LNCaP clone FGC (cell line): ENCODE data around the gene ETV3L.
"Not testable (repeated sequence)": the region's sequence is repeated elsewhere in the genome, so short reads cannot be mapped to it uniquely, and the experiment has no call there.

Experiments
- DNase-seq: peaks from one replicate; pipeline ENCODE4 v3.0.0-alpha.2; 2011; ENCODE audit warnings: low read depth
- H3K4me3 ChIP-seq: 2 replicates; pipeline ENCODE4 v1.5.1; 2011; ENCODE audit warnings: mild to moderate bottlenecking, low read depth, low read length, control low read depth
- CTCF ChIP-seq: IDR thresholded peaks from 2 replicates; pipeline ENCODE4 v1.5.1; 2012; ENCODE audit warnings: mild to moderate bottlenecking; ENCODE audit not compliant: control insufficient read depth, insufficient read depth; ENCODE audit errors: extremely low read depth

Gene ETV3L

GRCh38 chr1:157056269-157056668 lies 43.3 kb downstream of the ETV3L start:
- TF ChIP-seq CTCF, result no peak
- no peak for DNase-seq
- no peak overlapping the region for H3K4me3 ChIP-seq

- H3K4me3 ChIP-seq, DNase-seq: not testable (repeated sequence)
These were observed 43.9 kb downstream of the ETV3L start for GRCh38 chr1:157055729-157056128.

- TF ChIP-seq CTCF, result no peak
- no peak for DNase-seq
- no peak overlapping the region for H3K4me3 ChIP-seq
These were observed 48.8 kb downstream of the ETV3L start for GRCh38 chr1:157050836-157051235.

- TF ChIP-seq CTCF, result no peak
These were observed 52.6 kb downstream of the ETV3L start for GRCh38 chr1:157047062-157047410.

GRCh38 chr1:157045250-157046218 lies 54.1 kb downstream of the ETV3L start, which contains the start of gene ARHGEF11:
TSS of gene ARHGEF11 (minus strand) at chr1:157045742. CDS start at chr1:157044330, 1,412 bp downstream.
- no peak for TF ChIP-seq CTCF
- DNase-seq, result peak; percentile 39
- peak within 1 kb of the TSS; percentile 79 for H3K4me3 ChIP-seq

More at GRCh38 chr1:157047062-157047410, 52.6 kb downstream of the ETV3L start:
- no peak for DNase-seq
- no peak overlapping the region for H3K4me3 ChIP-seq

GRCh38 chr1:157044326-157044725 lies 55.3 kb downstream of the ETV3L start:
- peak overlapping the region; percentile 79 for H3K4me3 ChIP-seq
- TF ChIP-seq CTCF, result no peak
- DNase-seq, result no peak

DNA sequence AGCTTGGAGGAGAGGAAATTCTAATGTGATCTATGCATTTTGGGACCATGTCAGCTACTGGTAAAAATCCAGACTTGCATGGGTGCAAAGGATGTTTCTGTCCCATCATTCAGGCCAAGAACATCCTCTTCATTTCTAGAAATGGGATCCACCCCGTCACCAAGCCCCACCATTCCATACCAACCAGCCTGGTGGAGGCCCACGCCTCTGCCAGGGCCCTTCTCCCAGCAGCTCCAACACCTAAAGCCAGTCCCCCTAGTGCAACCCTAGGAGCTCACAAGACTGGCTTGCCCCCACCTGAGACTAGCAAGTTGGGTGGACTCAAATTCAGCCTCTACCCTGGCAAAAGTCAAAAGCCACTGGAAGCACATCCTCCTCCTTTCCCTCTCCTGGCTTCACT lies 55.9 kb downstream of the ETV3L start:
- DNase-seq, result no peak
- no peak for TF ChIP-seq CTCF
- H3K4me3 ChIP-seq, result peak overlapping the region; percentile 79
